Measurements from ENCODE around the gene TUBA3D.
"Not testable (repeated sequence)": the region's sequence is repeated elsewhere in the genome, so short reads cannot be mapped to it uniquely, and the experiment has no call there.

TUBA3D gene

GRCh38 chr2:131475831-131476230 is at the start of gene TUBA3D:
TSS of gene TUBA3D (plus strand) at chr2:131476119. CDS start at chr2:131476200, 81 bp downstream.
- Mint-ChIP-seq H3K27ac (peak within 1 kb of the TSS; percentile 54), H3K36me3 (no peaks in the 10 kb centered on the region), H3K9me3 (no peaks in the 10 kb centered on the region), H3K4me1 (no peaks in the 10 kb centered on the region), H3K4me3 (no peak within 1 kb of the TSS)
- ATAC-seq (no peak), DNase-seq (ENCODE audit: low spot score in 2 of 2) (no peak)

- Mint-ChIP-seq H3K36me3 (no peaks in the 10 kb centered on the region), H3K4me3 (no peak overlapping the region), H3K4me1 (peaks cover 6% of the 10 kb centered on the region), H3K9me3 (no peaks in the 10 kb centered on the region), H3K27ac (no peak overlapping the region)
- ATAC-seq (peak; percentile 74), DNase-seq (ENCODE audit: low spot score in 2 of 2) (no peak)
Observed at GRCh38 chr2:131426727-131427126, 49.2 kb upstream of the TUBA3D start.

- peaks cover 4% of the 10 kb centered on the region for H3K4me1 Mint-ChIP-seq
- no peak for ATAC-seq
- H3K9me3 Mint-ChIP-seq: no peaks in the 10 kb centered on the region
- DNase-seq (ENCODE audit: low spot score in 2 of 2): no peak
- H3K4me3 Mint-ChIP-seq: no peak overlapping the region
- H3K27ac Mint-ChIP-seq: no peak overlapping the region
- no peaks in the 10 kb centered on the region for H3K36me3 Mint-ChIP-seq
Observed at GRCh38 chr2:131431336-131431735, 44.6 kb upstream of the TUBA3D start.

DNA sequence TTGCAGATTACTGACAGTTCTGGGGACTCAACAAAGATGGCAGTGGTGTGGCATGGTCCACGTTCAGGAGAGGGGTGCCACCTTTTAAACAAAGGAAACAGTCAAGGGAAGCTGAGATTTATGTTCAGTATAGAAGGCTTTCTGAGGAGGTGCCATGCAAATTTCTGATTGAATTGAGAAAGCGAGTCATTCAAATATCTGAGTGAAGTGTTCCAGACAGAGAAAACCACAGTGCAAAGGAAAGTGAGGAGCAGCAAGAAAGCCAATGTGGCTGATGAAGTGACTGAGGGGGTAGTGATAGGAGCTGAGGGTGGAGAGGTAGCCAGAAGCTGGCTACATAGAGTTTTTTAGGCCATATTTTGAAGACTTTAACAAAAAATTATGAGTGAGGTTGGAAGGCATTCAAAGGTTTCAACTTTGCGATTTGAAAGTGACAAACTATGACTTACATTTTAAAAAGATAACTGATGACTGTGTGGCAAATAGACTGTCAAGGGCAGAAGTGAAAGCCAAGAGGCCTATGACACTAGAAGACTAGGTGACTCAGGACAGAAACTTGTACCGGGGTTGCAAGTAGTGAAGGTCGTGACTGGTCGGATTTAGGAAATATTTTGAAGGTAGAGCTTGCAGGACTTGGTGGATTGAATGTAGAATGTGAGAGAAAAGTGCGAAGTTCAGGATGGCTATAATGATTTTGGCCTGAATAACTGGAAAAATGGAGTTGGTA is 35.0 kb upstream of the TUBA3D start:
- not testable (repeated sequence) for DNase-seq (ENCODE audit: low spot score in 2 of 2); H3K9me3 Mint-ChIP-seq; H3K4me3 Mint-ChIP-seq; H3K36me3 Mint-ChIP-seq; H3K27ac Mint-ChIP-seq
- peaks cover 11% of the 10 kb centered on the region for H3K4me1 Mint-ChIP-seq
- ATAC-seq: peak; percentile 88

DNA sequence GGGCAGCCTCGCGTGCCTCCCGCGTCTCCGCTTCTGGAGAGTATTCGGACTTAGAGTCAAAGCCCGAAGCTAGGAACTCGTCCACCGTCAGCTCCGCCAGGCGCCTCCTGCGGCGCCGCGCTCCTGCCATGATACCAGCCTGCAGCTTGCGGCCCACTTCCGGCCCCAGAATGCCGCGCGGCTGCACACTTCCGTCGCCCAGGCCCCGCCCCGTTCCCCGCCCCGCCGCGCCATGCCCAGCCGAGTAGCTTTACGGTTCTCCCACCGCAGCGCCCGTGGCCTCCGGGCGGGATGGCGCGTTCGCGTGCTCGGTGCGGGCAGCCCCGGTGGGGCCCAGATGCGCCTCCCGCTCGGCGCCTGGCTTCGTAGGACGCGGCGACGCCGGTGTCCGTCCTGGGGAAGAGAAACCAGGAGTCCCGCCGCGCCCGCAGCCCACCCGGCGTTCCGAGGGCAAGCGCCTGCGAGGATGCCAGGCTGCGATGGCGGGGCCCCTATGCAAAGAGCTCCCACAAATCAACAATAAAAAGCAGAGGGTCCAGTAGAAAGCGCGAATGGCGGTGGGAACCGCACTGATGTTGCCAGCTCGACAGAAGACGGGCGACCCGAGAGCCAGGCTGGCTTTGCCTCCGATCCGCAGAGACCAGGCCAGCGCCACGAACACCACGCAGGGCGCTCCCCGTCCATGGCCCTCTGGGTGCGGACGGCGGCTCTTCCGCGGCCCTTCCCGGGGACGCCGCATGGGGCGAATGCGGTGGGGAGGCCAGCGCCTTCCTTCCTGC is 31.0 kb upstream of the TUBA3D start:
- H3K27ac Mint-ChIP-seq; DNase-seq (ENCODE audit: low spot score in 2 of 2); H3K4me3 Mint-ChIP-seq; H3K36me3 Mint-ChIP-seq; H3K9me3 Mint-ChIP-seq; ATAC-seq: not testable (repeated sequence)
- peaks cover 11% of the 10 kb centered on the region for H3K4me1 Mint-ChIP-seq

DNA sequence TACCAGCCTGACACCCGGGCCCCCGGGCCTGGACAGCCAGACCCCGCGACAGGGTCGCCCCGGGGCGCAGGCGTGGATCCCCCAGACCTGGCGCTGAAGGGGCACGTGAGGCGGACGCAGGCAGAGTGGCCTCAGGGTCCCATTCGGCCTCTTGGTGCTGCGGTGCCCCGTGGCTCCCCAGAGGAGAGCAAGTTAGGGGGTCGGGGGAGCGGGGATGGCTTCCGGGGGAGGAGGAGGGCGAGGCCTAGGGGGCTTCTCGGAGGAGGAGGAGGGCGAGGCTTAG is 30.5 kb upstream of the TUBA3D start:
- not testable (repeated sequence) for H3K27ac Mint-ChIP-seq; ATAC-seq; H3K4me3 Mint-ChIP-seq; H3K36me3 Mint-ChIP-seq; H3K9me3 Mint-ChIP-seq; DNase-seq (ENCODE audit: low spot score in 2 of 2)
- H3K4me1 Mint-ChIP-seq: peaks cover 10% of the 10 kb centered on the region

DNA sequence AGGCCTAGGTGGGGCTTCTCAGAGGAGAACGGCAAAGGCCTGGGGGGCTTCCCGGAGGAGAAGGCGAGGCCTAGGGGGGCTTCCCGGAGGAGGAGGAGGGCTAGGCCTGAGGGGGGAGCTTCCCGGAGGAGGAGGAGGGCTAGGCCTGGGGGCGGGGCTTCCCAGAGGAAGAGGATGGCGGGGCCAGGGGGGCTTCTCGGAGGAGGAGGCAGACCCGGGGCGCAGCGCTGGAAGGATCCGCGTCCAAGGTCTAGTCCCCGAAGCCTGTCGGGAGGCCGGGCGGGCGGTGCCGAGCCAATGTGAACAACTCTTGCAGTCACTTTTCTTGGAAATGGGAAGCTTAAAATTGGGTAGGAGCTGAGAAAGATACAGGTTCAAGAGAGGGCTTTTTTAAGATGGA is 30.0 kb upstream of the TUBA3D start:
- ATAC-seq: no peak
- Mint-ChIP-seq H3K4me1 (peaks cover 6% of the 10 kb centered on the region), H3K9me3 (no peaks in the 10 kb centered on the region), H3K36me3 (no peaks in the 10 kb centered on the region), H3K27ac (no peak overlapping the region), H3K4me3 (no peak overlapping the region)
- DNase-seq (ENCODE audit: low spot score in 2 of 2): no peak

- H3K4me3 Mint-ChIP-seq; H3K27ac Mint-ChIP-seq; H3K36me3 Mint-ChIP-seq; ATAC-seq; H3K4me1 Mint-ChIP-seq; H3K9me3 Mint-ChIP-seq; DNase-seq (ENCODE audit: low spot score in 2 of 2): not testable (repeated sequence)
Observed at GRCh38 chr2:131447981-131448380, 27.9 kb upstream of the TUBA3D start.

DNA sequence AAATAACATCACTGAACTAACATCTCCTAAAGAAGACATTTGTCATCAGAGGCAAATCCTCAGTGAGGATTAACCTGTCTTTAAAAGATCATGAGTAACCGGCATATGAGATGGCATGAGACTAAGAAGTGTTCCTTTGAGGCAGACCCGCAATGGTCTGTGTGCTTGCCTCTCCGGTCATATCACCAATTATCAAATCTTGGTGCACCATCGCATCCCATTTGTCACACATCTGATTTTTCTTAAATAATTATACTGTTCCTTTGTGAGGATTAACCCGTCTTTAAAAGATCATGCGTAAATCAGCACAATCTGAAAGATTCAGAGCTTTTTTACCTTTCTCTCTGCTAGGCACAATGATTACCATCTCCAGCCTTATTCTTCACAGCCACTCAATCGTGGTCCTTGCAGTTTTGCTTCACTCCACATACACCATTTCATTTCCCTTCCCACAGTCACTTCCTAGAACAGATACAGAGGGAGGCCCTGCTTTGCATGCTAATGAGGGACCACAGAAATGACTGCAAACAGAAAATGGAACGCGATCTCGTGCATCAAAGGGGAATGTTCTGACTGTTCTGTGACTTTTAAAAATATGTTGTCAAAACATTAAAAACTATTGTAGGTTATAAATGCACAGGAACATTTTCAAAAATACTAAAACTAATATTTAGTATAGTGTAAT is 24.5 kb upstream of the TUBA3D start:
- not testable (repeated sequence) for H3K9me3 Mint-ChIP-seq; DNase-seq (ENCODE audit: low spot score in 2 of 2); H3K36me3 Mint-ChIP-seq; H3K4me1 Mint-ChIP-seq; H3K27ac Mint-ChIP-seq; H3K4me3 Mint-ChIP-seq
- ATAC-seq: peak; percentile 82

GRCh38 chr2:131454914-131455313 is 21.0 kb upstream of the TUBA3D start:
- H3K4me3 Mint-ChIP-seq; H3K9me3 Mint-ChIP-seq; H3K36me3 Mint-ChIP-seq; H3K4me1 Mint-ChIP-seq; DNase-seq (ENCODE audit: low spot score in 2 of 2); ATAC-seq; H3K27ac Mint-ChIP-seq: not testable (repeated sequence)

DNA sequence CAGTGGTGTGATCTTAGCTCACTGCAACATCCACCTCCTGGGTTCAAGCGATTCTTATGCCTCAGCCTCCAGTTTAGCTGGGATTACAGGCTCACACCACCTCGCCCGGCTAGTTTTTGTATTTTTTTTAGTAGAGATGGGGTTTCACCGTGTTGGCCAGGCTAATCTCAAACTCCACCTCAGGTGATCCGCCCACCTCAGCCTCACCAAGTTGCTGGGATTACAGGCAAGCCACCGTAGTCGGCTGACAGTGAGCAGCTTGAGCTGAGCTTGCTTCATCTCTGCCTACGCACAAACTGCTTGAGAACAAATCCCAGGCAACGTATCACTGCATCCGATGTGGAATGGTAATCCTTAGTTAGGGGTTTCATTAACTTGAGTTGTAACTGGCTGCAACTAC is 8.2 kb upstream of the TUBA3D start:
- ATAC-seq; H3K36me3 Mint-ChIP-seq; DNase-seq (ENCODE audit: low spot score in 2 of 2); H3K27ac Mint-ChIP-seq; H3K9me3 Mint-ChIP-seq; H3K4me3 Mint-ChIP-seq; H3K4me1 Mint-ChIP-seq: not testable (repeated sequence)

DNA sequence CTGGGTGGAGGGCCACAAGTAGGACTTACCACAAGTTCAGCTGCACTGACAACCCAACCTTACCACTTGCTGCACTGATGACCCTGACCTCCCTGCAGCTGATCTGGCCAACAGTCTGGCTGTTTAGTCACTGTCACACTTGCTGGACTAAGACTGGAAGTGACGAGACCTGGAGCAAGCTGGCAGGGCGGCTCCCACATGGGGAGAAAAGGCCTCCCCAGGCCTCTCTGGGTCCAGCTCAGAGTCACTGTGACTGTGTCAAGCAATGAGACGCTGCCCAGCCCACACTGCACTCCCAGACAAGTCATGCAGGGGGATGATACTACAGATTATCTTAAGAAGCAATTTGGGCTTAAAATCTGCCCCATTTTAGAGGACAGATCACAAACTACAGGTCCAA is 5.0 kb upstream of the TUBA3D start:
- DNase-seq (ENCODE audit: low spot score in 2 of 2); H3K4me3 Mint-ChIP-seq; H3K36me3 Mint-ChIP-seq; ATAC-seq; H3K27ac Mint-ChIP-seq; H3K9me3 Mint-ChIP-seq; H3K4me1 Mint-ChIP-seq: not testable (repeated sequence)

DNA sequence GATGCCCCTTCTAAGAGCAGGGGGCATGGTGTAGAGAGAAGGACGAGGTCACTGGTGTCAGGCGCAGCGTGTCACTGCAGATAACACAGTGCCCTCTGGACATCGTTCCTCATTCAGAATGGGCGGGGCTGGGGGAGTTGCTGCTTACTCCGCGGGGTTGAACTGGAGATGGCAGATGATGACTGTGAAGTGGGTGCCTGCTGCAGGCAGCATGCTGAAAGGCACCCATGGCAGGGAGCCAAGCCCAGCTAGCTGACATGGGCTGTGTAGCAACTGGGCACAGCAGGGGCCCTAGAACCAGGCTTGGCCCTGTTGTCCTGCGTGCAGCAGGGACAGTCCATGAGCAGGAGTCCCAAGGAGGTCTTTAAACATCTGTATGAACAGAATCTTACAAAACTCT is 4.3 kb upstream of the TUBA3D start:
- H3K4me3 Mint-ChIP-seq; H3K9me3 Mint-ChIP-seq; ATAC-seq; H3K27ac Mint-ChIP-seq; H3K4me1 Mint-ChIP-seq; DNase-seq (ENCODE audit: low spot score in 2 of 2); H3K36me3 Mint-ChIP-seq: not testable (repeated sequence)

DNA sequence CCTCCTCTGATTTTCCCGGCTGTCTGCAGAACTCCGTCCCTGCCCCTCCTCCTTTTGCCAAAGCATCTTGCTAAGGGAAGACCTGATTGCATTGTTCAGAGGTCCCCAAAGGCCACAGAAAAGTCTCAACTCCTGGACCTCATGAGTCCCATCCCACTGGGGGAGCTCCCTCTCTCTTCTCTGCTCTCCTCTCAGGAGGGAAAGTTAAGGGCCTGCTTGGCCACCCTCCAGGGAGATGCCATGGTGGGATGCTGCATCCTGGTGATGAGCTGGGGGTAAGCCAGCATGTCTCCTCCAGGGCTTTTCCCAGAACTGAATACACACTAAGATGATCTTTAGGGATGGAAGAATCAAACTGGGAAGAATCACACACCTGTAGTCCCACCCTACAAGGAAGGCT is 2.7 kb upstream of the TUBA3D start:
- not testable (repeated sequence) for H3K27ac Mint-ChIP-seq; H3K9me3 Mint-ChIP-seq; ATAC-seq; H3K36me3 Mint-ChIP-seq; DNase-seq (ENCODE audit: low spot score in 2 of 2); H3K4me1 Mint-ChIP-seq; H3K4me3 Mint-ChIP-seq

- not testable (repeated sequence) for H3K4me1 Mint-ChIP-seq; H3K27ac Mint-ChIP-seq; H3K36me3 Mint-ChIP-seq; H3K4me3 Mint-ChIP-seq; H3K9me3 Mint-ChIP-seq; DNase-seq (ENCODE audit: low spot score in 2 of 2); ATAC-seq
Observed at GRCh38 chr2:131476363-131476762, 444 bp downstream of the TUBA3D start.

DNA sequence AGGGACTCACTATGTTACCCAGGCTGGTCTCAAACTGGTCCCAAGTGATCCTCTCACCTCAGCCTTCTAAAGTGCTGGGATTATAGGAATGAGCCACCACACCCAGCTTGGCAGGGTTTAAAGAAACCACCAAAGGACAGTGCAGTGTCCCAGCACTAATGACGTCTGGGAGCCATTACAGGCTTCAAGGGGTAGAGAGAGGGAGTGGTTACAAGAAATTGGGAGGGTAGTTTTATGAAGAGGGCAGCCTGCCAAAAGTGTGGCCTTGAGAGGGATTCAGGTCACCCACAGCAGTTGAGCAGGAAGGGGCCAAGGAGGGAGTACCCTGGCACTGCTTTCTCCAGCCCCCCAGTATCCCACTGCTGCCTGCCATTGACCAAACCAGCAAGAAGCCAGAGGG is 1.3 kb downstream of the TUBA3D start:
- H3K36me3 Mint-ChIP-seq, ATAC-seq: not testable (repeated sequence)

More for the DNA sequence above, 1.3 kb downstream of the TUBA3D start:
- DNase-seq (ENCODE audit: low spot score in 2 of 2); H3K4me1 Mint-ChIP-seq; H3K9me3 Mint-ChIP-seq; H3K27ac Mint-ChIP-seq; H3K4me3 Mint-ChIP-seq: not testable (repeated sequence)

All from stimulated activated effector memory CD8-positive, alpha-beta T cell treated with anti-CD3 and anti-CD28 coated beads, Interleukin-12 subunit alpha, Interleukin-12 subunit beta, amount 100 ng/mL, for 72 hours (primary cell).